Measurements from ENCODE around the gene MRPS35.

Gene MRPS35

GRCh38 chr12:27777141-27777540 is 66.5 kb downstream of the MRPS35 start:
- DNase-seq: no peak

- DNase-seq: no peak
These were observed 67.6 kb downstream of the MRPS35 start for GRCh38 chr12:27778206-27778605.

- peak; percentile 9 for DNase-seq
These were observed 68.8 kb downstream of the MRPS35 start for GRCh38 chr12:27779416-27779919.

- DNase-seq: peak; percentile 60
These were observed 69.4 kb downstream of the MRPS35 start, which contains the start of the genes KLHL42 and MANSC4 for GRCh38 chr12:27779920-27780611. Gene KLHL42 (plus strand): TSS chr12:27780233. CDS start chr12:27780331, 98 bp downstream. Gene MANSC4 (minus strand): TSS chr12:27780236. CDS start chr12:27771276, 8,960 bp downstream.

GRCh38 chr12:27780612-27781408 is 70.2 kb downstream of the MRPS35 start:
- DNase-seq: no peak

- DNase-seq: no peak
These were observed 71.0 kb downstream of the MRPS35 start for GRCh38 chr12:27781680-27782079.

- no peak for DNase-seq
These were observed 71.8 kb downstream of the MRPS35 start for GRCh38 chr12:27782481-27782880.

- DNase-seq: no peak
These were observed 75.4 kb downstream of the MRPS35 start for GRCh38 chr12:27785882-27786570.

GRCh38 chr12:27787559-27787958 is 76.9 kb downstream of the MRPS35 start:
- DNase-seq: no peak

GRCh38 chr12:27790179-27790578 is 79.5 kb downstream of the MRPS35 start:
- DNase-seq: no peak

- no peak for DNase-seq
These were observed 84.4 kb downstream of the MRPS35 start for GRCh38 chr12:27794818-27795584.

GRCh38 chr12:27796128-27796527 is 85.5 kb downstream of the MRPS35 start:
- DNase-seq: no peak

- DNase-seq: no peak
These were observed 86.8 kb downstream of the MRPS35 start for GRCh38 chr12:27797301-27798025.

GRCh38 chr12:27800819-27801218 is 90.2 kb downstream of the MRPS35 start:
- DNase-seq: no peak

GRCh38 chr12:27801630-27802029 is 91.0 kb downstream of the MRPS35 start:
- no peak for DNase-seq

- DNase-seq: no peak
These were observed 91.9 kb downstream of the MRPS35 start for GRCh38 chr12:27802511-27802910.

- no peak for DNase-seq
These were observed 92.3 kb downstream of the MRPS35 start for GRCh38 chr12:27802936-27803335.

GRCh38 chr12:27805238-27805637 is 94.6 kb downstream of the MRPS35 start:
- no peak for DNase-seq

All from stimulated activated CD4-positive, alpha-beta T cell treated with anti-CD3 and anti-CD28 coated beads, Interleukin-12 subunit alpha, Interleukin-12 subunit beta, amount 100 ng/mL, for 4 hours (primary cell).